B cell (primary cell): ENCODE data around the gene JMJD4.

Experiments used
- EZH2 ChIP-seq: IDR thresholded peaks from 2 replicates; pipeline ENCODE4 v1.6.1; 2012; ENCODE audit warnings: borderline replicate concordance, low read depth, mild to moderate bottlenecking, moderate library complexity, low read length; ENCODE audit not compliant: insufficient read depth, poor library complexity, severe bottlenecking
- TF ChIP-seq, protein P1 (sequence below): fragments of 200-600 bp; IDR thresholded peaks from one replicate; pipeline ENCODE4 v1.8.0; 2022; ENCODE audit warnings: antibody characterized with exemption, mild to moderate bottlenecking

DNA sequence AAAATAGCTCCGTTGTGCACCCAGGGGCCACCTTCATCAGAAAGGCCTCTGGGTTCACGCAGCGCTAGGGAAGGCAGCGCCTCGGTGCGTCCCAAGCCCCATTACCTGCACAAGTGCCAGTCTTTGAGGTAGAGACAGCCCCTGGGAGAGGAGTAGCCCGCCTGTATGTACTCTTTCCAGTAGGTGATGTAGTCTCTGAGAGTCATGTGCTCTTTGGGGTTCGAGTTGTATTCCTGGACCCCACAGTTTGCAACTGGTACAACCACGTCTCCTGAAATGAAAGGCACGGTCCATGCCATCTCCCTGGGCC lies 601 bp downstream of the JMJD4 start:
- TF ChIP-seq, protein P1, sequence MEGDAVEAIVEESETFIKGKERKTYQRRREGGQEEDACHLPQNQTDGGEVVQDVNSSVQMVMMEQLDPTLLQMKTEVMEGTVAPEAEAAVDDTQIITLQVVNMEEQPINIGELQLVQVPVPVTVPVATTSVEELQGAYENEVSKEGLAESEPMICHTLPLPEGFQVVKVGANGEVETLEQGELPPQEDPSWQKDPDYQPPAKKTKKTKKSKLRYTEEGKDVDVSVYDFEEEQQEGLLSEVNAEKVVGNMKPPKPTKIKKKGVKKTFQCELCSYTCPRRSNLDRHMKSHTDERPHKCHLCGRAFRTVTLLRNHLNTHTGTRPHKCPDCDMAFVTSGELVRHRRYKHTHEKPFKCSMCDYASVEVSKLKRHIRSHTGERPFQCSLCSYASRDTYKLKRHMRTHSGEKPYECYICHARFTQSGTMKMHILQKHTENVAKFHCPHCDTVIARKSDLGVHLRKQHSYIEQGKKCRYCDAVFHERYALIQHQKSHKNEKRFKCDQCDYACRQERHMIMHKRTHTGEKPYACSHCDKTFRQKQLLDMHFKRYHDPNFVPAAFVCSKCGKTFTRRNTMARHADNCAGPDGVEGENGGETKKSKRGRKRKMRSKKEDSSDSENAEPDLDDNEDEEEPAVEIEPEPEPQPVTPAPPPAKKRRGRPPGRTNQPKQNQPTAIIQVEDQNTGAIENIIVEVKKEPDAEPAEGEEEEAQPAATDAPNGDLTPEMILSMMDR: no peak
- TF ChIP-seq EZH2: no peak
